ENCODE data around the gene H6PD. TPM values are rescaled to one million over a fixed set of nuclear protein-coding genes. Genes with fewer than 3 reads are reported as not detected.

H6PD gene
- total RNA-seq, 2 experiments from 2014 or later = 7.5 to 7.8 TPM

- peaks cover 45% of the 10 kb centered on the region for H3K4me1 Mint-ChIP-seq (ENCODE audit: low read depth)
- TF ChIP-seq CTCF (IDR thresholded peaks at IDR 0.05) = no peak
These were observed 49.5 kb downstream of the H6PD start for GRCh38 chr1:9284061-9284460.

GRCh38 chr1:9286556-9286955, 52.0 kb downstream of the H6PD start:
- no peak overlapping the region for H3K27ac Mint-ChIP-seq
- no peak for TF ChIP-seq CTCF (IDR thresholded peaks at IDR 0.05)
- ChIA-PET CTCF (interaction anchor here (1.3 to 5.9 kb wide), 4 partner anchors 20 to 209 kb away, joined by 3 to 129 read pairs (median 6); no protein-coding TSS in a partner anchor), POLR2A (no interaction called here)
- peaks cover 2% of the 10 kb centered on the region for H3K36me3 Mint-ChIP-seq (ENCODE audit: low read depth)
- DNase-seq (no peak), ATAC-seq (no peak)
- peaks cover 17% of the 10 kb centered on the region for H3K9me3 Mint-ChIP-seq
- H3K4me1 Mint-ChIP-seq (ENCODE audit: low read depth) = peaks cover 29% of the 10 kb centered on the region
- no peak overlapping the region for H3K4me3 Mint-ChIP-seq
- H3K27me3 Mint-ChIP-seq = no peaks in the 10 kb centered on the region
- intact Hi-C loops (cut with micrococcal nuclease) = loop anchor here (5.0 kb wide), 1 partner anchor 206 kb away; no protein-coding TSS in a partner anchor

More at GRCh38 chr1:9284061-9284460, 49.5 kb downstream of the H6PD start:
- intact Hi-C loops (cut with micrococcal nuclease) = no loop called here
- peaks cover 17% of the 10 kb centered on the region for H3K9me3 Mint-ChIP-seq
- no peaks in the 10 kb centered on the region for H3K27me3 Mint-ChIP-seq
- DNase-seq (peak; percentile 42), ATAC-seq (no peak)
- H3K4me3 Mint-ChIP-seq = no peak overlapping the region
- H3K27ac Mint-ChIP-seq = no peak overlapping the region
- POLR2A ChIA-PET = interaction anchor here (0.5 kb wide), 1 partner anchor 137 kb away, joined by 4 read pairs; no protein-coding TSS in a partner anchor
- CTCF ChIA-PET = interaction anchor here (2.2 to 6.2 kb wide), 3 partner anchors 16 to 207 kb away, joined by 11 to 35 read pairs (median 18); no protein-coding TSS in a partner anchor
- peaks cover 2% of the 10 kb centered on the region for H3K36me3 Mint-ChIP-seq (ENCODE audit: low read depth)

GRCh38 chr1:9289090-9289534, 54.5 kb downstream of the H6PD start:
- DNase-seq (peak; percentile 94), ATAC-seq (no peak)
- ChIA-PET POLR2A (interaction anchor here (1.4 kb wide), 1 partner anchor 166 kb away, joined by 4 read pairs; no protein-coding TSS in a partner anchor), CTCF (interaction anchor here (0.6 to 5.9 kb wide), 34 partner anchors 9 to 355 kb away, joined by 3 to 129 read pairs (median 5); no protein-coding TSS in a partner anchor)
- Mint-ChIP-seq H3K36me3 (ENCODE audit: low read depth) (peaks cover 2% of the 10 kb centered on the region), H3K4me3 (no peak overlapping the region), H3K9me3 (peaks cover 15% of the 10 kb centered on the region), H3K27me3 (peaks cover 2% of the 10 kb centered on the region), H3K27ac (no peak overlapping the region), H3K4me1 (ENCODE audit: low read depth) (peaks cover 15% of the 10 kb centered on the region)
- intact Hi-C loops (cut with micrococcal nuclease) = loop anchor here (2.0 to 5.0 kb wide), 2 partner anchors 166 to 203 kb away; no protein-coding TSS in a partner anchor
- TF ChIP-seq CTCF (IDR thresholded peaks at IDR 0.05) = peak; percentile 99

- peaks cover 13% of the 10 kb centered on the region for H3K4me1 Mint-ChIP-seq (ENCODE audit: low read depth)
- H3K27ac Mint-ChIP-seq = no peak overlapping the region
- H3K27me3 Mint-ChIP-seq = peaks cover 2% of the 10 kb centered on the region
- peaks cover 13% of the 10 kb centered on the region for H3K9me3 Mint-ChIP-seq
- H3K36me3 Mint-ChIP-seq (ENCODE audit: low read depth) = peaks cover 2% of the 10 kb centered on the region
- DNase-seq = peak; percentile 35
- ATAC-seq = no peak
- H3K4me3 Mint-ChIP-seq = no peak overlapping the region
- ChIA-PET CTCF (interaction anchor here (0.6 to 5.9 kb wide), 37 partner anchors 10 to 354 kb away, joined by 3 to 129 read pairs (median 5); no protein-coding TSS in a partner anchor), POLR2A (interaction anchor here (1.4 kb wide), 1 partner anchor 165 kb away, joined by 4 read pairs; no protein-coding TSS in a partner anchor)
- intact Hi-C loops (cut with micrococcal nuclease) = loop anchor here (2.0 to 5.0 kb wide), 2 partner anchors 165 to 202 kb away; no protein-coding TSS in a partner anchor
- no peak for TF ChIP-seq CTCF (IDR thresholded peaks at IDR 0.05)
These were observed 55.3 kb downstream of the H6PD start for GRCh38 chr1:9289711-9290485.
